CD4-positive, alpha-beta memory T cell (primary cell): Measurements from ENCODE around the gene CCL25. TPM values are rescaled to one million over a fixed set of nuclear protein-coding genes. Genes with fewer than 3 reads are reported as not detected.

Source experiments
- CTCF ChIA-PET: fragments of 350-600 bp; sonication (Branson Sonifier 250); formaldehyde crosslinking; loops from one replicate; lab custom pipeline; 2021; ENCODE audit warnings: inconsistent platforms; ENCODE audit not compliant: partially characterized antibody; lab: Charles Lee
- POLR2A ChIA-PET: fragments of 350-600 bp; sonication (Branson Sonifier 250); formaldehyde crosslinking; loops from one replicate; lab custom pipeline; 2021; ENCODE audit not compliant: partially characterized antibody; lab: Charles Lee
- DNase-seq, 5 donors: peaks; one replicate each; pipeline versions ENCODE4 v3.0.0 to v3.0.0-alpha.2; 2020 to 2022; ENCODE audit warnings: mixed read lengths in 1 of 5
- H3K27ac ChIP-seq: one replicate; pipeline ENCODE4 v1.7.0; 2013; ENCODE audit warnings: low read depth, low read length
- H3K27me3 ChIP-seq: 2 replicates; pipeline ENCODE4 v1.7.0; 2013; ENCODE audit warnings: mild to moderate bottlenecking, low read length, moderate library complexity; ENCODE audit not compliant: insufficient read depth
- H3K36me3 ChIP-seq: 2 replicates; pipeline ENCODE4 v1.7.0; 2013; ENCODE audit warnings: mild to moderate bottlenecking, low read length, moderate library complexity; ENCODE audit not compliant: insufficient read depth
- H3K4me1 ChIP-seq: 2 replicates; pipeline ENCODE4 v1.7.0; 2013; ENCODE audit warnings: mild to moderate bottlenecking, low read length, moderate library complexity; ENCODE audit not compliant: insufficient read depth
- H3K4me3 ChIP-seq, 2 donors: one replicate each; pipeline ENCODE4 v1.7.0; 2013; ENCODE audit warnings: low read length in 2 of 2, mild to moderate bottlenecking in 1 of 2
- H3K9me3 ChIP-seq, 2 donors: one replicate each; pipeline ENCODE4 v1.7.0; 2013; ENCODE audit warnings: low read length in 2 of 2, control low read depth in 1 of 2; ENCODE audit not compliant: control insufficient read depth in 1 of 2
- H3K27ac Mint-ChIP-seq, 7 donors: one replicate each; pipeline ENCODE4 v1.8.0; 2020 to 2021; ENCODE audit warnings: mixed read lengths in 7 of 7, mild to moderate bottlenecking in 6 of 7, inconsistent platforms in 3 of 7, moderate library complexity in 3 of 7
- H3K27me3 Mint-ChIP-seq, 2 donors: one replicate each; pipeline ENCODE4 v1.8.0; 2020 to 2021; ENCODE audit warnings: mixed read lengths in 2 of 2
- H3K36me3 Mint-ChIP-seq, 2 donors: one replicate each; pipeline ENCODE4 v1.8.0; 2020 to 2021; ENCODE audit warnings: mixed read lengths in 2 of 2, inconsistent platforms in 1 of 2, mild to moderate bottlenecking in 1 of 2
- H3K4me1 Mint-ChIP-seq, 4 donors: one replicate each; pipeline ENCODE4 v1.8.0; 2020 to 2021; ENCODE audit warnings: mixed read lengths in 4 of 4, mild to moderate bottlenecking in 1 of 4
- H3K4me3 Mint-ChIP-seq, 8 donors: one replicate each; pipeline ENCODE4 v1.8.0; 2020 to 2021; ENCODE audit warnings: mixed read lengths in 8 of 8, mild to moderate bottlenecking in 7 of 8, moderate library complexity in 6 of 8, inconsistent platforms in 3 of 8
- H3K9me3 Mint-ChIP-seq, 8 donors: one replicate each; pipeline ENCODE4 v1.8.0; 2020 to 2021; ENCODE audit warnings: mixed read lengths in 8 of 8, mild to moderate bottlenecking in 5 of 8, inconsistent platforms in 3 of 8, moderate library complexity in 1 of 8
- intact Hi-C: fragments of 100-400 bp; cut with micrococcal nuclease; formaldehyde crosslinking; loops from one replicate; pipeline ENCODE4 v1.15.1; 2023
- polyA plus RNA-seq, 2 donors: library from polyadenylated mRNA; unstranded; fragments of 300-500 nt; fragmentation: Illumina TruSeq; gene quantifications; one replicate each; pipeline ENCODE4 v1.2.3, GENCODE V29; 2021
- total RNA-seq, 2 experiments: library from RNA; stranded (reverse); gene quantifications; one replicate each; pipeline ENCODE4 v1.2.3, GENCODE V29; 2021

The CCL25 gene
- total and polyA plus RNA-seq, 4 experiments from 2014 or later: not detected

GRCh38 chr19:8093740-8094139, 41.2 kb downstream of the CCL25 start:
- Mint-ChIP-seq H3K27me3 (peaks cover 0 to 5% of the 10 kb centered on the region in 2 donors), H3K36me3 (no peaks in the 10 kb centered on the region), H3K4me1 (no peaks in the 10 kb centered on the region), H3K27ac (no peak overlapping the region), H3K4me3 (no peak overlapping the region), H3K9me3 (peaks cover 0 to 50% (median 33%) of the 10 kb centered on the region in 8 donors)
- Histone ChIP-seq H3K36me3 (no peaks in the 10 kb centered on the region), H3K27ac (no peak overlapping the region), H3K4me3 (no peak overlapping the region), H3K4me1 (no peaks in the 10 kb centered on the region), H3K27me3 (no peaks in the 10 kb centered on the region), H3K9me3 (peaks cover 0 to 23% of the 10 kb centered on the region in 2 donors)
- intact Hi-C loops: no loop called here
- no peak for DNase-seq
- CTCF ChIA-PET: no interaction called here
- POLR2A ChIA-PET: no interaction called here

- Mint-ChIP-seq H3K4me1 (no peaks in the 10 kb centered on the region), H3K4me3 (no peak overlapping the region), H3K27me3 (peaks cover 2 to 5% of the 10 kb centered on the region in 2 donors), H3K27ac (no peak overlapping the region), H3K9me3 (peaks cover 0 to 50% (median 33%) of the 10 kb centered on the region in 8 donors), H3K36me3 (no peaks in the 10 kb centered on the region)
- CTCF ChIA-PET: no interaction called here
- no peaks in the 10 kb centered on the region for H3K36me3 ChIP-seq
- peaks cover 0 to 23% of the 10 kb centered on the region in 2 donors for H3K9me3 ChIP-seq
- intact Hi-C loops: no loop called here
- POLR2A ChIA-PET: no interaction called here
- no peak overlapping the region for H3K4me3 ChIP-seq
- H3K4me1 ChIP-seq: no peaks in the 10 kb centered on the region
- H3K27me3 ChIP-seq: no peaks in the 10 kb centered on the region
- no peak overlapping the region for H3K27ac ChIP-seq
- no peak for DNase-seq
Observed at GRCh38 chr19:8094336-8094735, 41.8 kb downstream of the CCL25 start.

- Histone ChIP-seq H3K4me1 (no peaks in the 10 kb centered on the region), H3K9me3 (peaks cover 0 to 23% of the 10 kb centered on the region in 2 donors), H3K36me3 (no peaks in the 10 kb centered on the region), H3K27ac (no peak overlapping the region), H3K4me3 (no peak overlapping the region), H3K27me3 (no peaks in the 10 kb centered on the region)
- Mint-ChIP-seq H3K27me3 (peaks cover 2 to 5% of the 10 kb centered on the region in 2 donors), H3K36me3 (no peaks in the 10 kb centered on the region), H3K9me3 (peaks cover 0 to 50% (median 33%) of the 10 kb centered on the region in 8 donors), H3K27ac (no peak overlapping the region), H3K4me3 (no peak overlapping the region), H3K4me1 (no peaks in the 10 kb centered on the region)
- POLR2A ChIA-PET: no interaction called here
- intact Hi-C loops: no loop called here
- no peak for DNase-seq
- CTCF ChIA-PET: no interaction called here
Observed at GRCh38 chr19:8095354-8095886, 42.9 kb downstream of the CCL25 start.

GRCh38 chr19:8096071-8096470, 43.5 kb downstream of the CCL25 start:
- no peak overlapping the region for H3K4me3 ChIP-seq
- no peak overlapping the region for H3K27ac ChIP-seq
- intact Hi-C loops: no loop called here
- ChIA-PET CTCF (no interaction called here), POLR2A (no interaction called here)
- no peaks in the 10 kb centered on the region for H3K4me1 ChIP-seq
- H3K27me3 ChIP-seq: no peaks in the 10 kb centered on the region
- H3K9me3 ChIP-seq: peaks cover 0 to 23% of the 10 kb centered on the region in 2 donors
- H3K9me3 Mint-ChIP-seq: peaks cover 0 to 50% (median 33%) of the 10 kb centered on the region in 8 donors
- no peak overlapping the region for H3K4me3 Mint-ChIP-seq
- H3K36me3 Mint-ChIP-seq: no peaks in the 10 kb centered on the region
- H3K27me3 Mint-ChIP-seq: peaks cover 2 to 5% of the 10 kb centered on the region in 2 donors
- H3K27ac Mint-ChIP-seq: no peak overlapping the region
- H3K4me1 Mint-ChIP-seq: no peaks in the 10 kb centered on the region
- no peaks in the 10 kb centered on the region for H3K36me3 ChIP-seq
- DNase-seq: no peak

- Mint-ChIP-seq H3K4me1 (no peaks in the 10 kb centered on the region), H3K36me3 (no peaks in the 10 kb centered on the region)
- POLR2A ChIA-PET: no interaction called here
Observed at GRCh38 chr19:8097198-8097597, 44.6 kb downstream of the CCL25 start.

DNA sequence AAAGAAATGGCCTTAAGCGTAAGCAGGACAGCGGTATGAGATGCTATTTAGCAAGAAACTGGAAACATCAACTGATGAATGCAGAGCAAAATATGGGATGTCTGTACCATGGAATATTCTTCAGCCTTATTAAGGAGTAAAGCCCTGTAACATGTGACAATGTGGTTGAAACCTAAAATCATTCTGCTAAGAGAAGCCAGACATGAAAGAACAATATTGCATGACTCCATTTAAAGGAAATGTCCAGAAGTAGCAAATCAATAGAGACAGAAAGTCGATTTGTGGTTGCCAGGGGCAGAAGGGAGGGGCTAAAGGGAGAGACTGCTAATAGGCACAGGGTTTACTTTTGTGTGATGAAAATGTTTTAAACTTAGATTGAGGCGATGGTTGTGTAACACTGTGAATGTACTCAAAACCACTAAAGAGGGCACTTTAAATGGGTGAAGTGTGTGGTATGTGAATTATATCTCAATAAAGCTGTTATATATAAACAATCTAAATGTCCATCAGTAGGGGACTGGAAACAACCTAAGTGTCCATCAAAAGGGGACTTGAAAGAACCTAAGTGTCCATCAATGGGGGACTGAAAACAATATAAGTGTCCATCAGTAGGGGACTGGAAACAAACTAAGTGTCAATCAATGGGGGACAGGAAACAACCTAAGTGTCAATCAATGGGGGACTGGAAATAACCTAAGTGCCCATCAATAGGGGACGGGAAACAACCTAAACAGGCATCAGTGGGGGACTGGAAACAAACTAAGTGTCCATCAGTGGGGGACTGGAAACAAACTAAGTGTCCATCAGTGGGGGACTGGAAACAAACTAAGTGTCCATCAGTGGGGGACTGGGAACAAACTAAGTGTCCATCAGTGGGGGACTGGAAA, 45.4 kb downstream of the CCL25 start:
- Mint-ChIP-seq H3K27me3 (peaks cover 5 to 6% of the 10 kb centered on the region in 2 donors), H3K27ac (no peak overlapping the region), H3K36me3 (no peaks in the 10 kb centered on the region), H3K4me1 (no peaks in the 10 kb centered on the region), H3K4me3 (no peak overlapping the region), H3K9me3 (peaks cover 0 to 42% (median 32%) of the 10 kb centered on the region in 8 donors)
- ChIA-PET POLR2A (no interaction called here), CTCF (no interaction called here)
- H3K27me3 ChIP-seq: no peaks in the 10 kb centered on the region
- no peaks in the 10 kb centered on the region for H3K4me1 ChIP-seq
- H3K9me3 ChIP-seq: peaks cover 0 to 23% of the 10 kb centered on the region in 2 donors
- no peak overlapping the region for H3K27ac ChIP-seq
- DNase-seq: no peak
- intact Hi-C loops: no loop called here
- H3K4me3 ChIP-seq: no peak overlapping the region
- no peaks in the 10 kb centered on the region for H3K36me3 ChIP-seq

More at GRCh38 chr19:8097198-8097597, 44.6 kb downstream of the CCL25 start:
- peaks cover 5 to 6% of the 10 kb centered on the region in 2 donors for H3K27me3 Mint-ChIP-seq
- H3K9me3 Mint-ChIP-seq: peaks cover 0 to 49% (median 32%) of the 10 kb centered on the region in 8 donors
- DNase-seq: no peak
- Histone ChIP-seq H3K9me3 (peaks cover 0 to 23% of the 10 kb centered on the region in 2 donors), H3K4me1 (no peaks in the 10 kb centered on the region), H3K36me3 (no peaks in the 10 kb centered on the region), H3K4me3 (no peak overlapping the region), H3K27me3 (no peaks in the 10 kb centered on the region), H3K27ac (no peak overlapping the region)
- CTCF ChIA-PET: no interaction called here
- no peak overlapping the region for H3K4me3 Mint-ChIP-seq
- no peak overlapping the region for H3K27ac Mint-ChIP-seq
- intact Hi-C loops: no loop called here

DNA sequence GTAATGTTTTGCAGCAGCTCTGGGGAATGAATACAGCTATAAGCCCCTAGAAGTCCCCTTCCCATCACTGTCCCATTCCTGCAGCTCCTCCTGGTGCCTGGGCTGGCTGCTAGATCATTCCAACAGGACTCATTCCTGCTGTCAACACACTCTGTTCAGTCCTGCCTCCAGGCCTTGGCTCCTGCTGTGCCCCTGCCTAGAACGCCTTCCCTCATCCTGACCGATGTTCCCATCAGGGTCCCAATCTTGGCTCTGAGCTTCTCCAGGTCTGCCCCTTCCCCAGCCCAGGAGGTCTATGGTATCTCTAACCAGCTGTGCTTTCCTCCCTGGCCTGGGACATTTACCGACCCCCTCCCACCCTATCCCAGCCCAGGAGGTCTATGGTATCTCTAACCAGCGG, 48.8 kb downstream of the CCL25 start:
- peaks cover 5 to 17% of the 10 kb centered on the region in 2 donors for H3K27me3 Mint-ChIP-seq
- H3K9me3 Mint-ChIP-seq: peaks cover 0 to 13% (median 6%) of the 10 kb centered on the region in 8 donors
- intact Hi-C loops: no loop called here
- DNase-seq: no peak
- Histone ChIP-seq H3K4me3 (no peak overlapping the region), H3K36me3 (no peaks in the 10 kb centered on the region), H3K4me1 (no peaks in the 10 kb centered on the region), H3K27me3 (no peaks in the 10 kb centered on the region), H3K27ac (no peak overlapping the region), H3K9me3 (peaks cover 0 to 3% of the 10 kb centered on the region in 2 donors)
- ChIA-PET CTCF (no interaction called here), POLR2A (no interaction called here)
- no peak overlapping the region for H3K4me3 Mint-ChIP-seq
- H3K36me3 Mint-ChIP-seq: no peaks in the 10 kb centered on the region
- H3K4me1 Mint-ChIP-seq: no peaks in the 10 kb centered on the region
- no peak overlapping the region for H3K27ac Mint-ChIP-seq
